DMS79 treated with DMSO at 0.1 percent for 48 hours (cell line): ENCODE measurements around the gene GOLGA6A.

Source experiments
- DNase-seq: peaks from one replicate; lab custom pipeline; 2025; lab: John Stamatoyannopoulos, UW

GOLGA6A gene

GRCh38 chr15:74036271-74037170 is 45.8 kb downstream of the GOLGA6A start:
- DNase-seq: peak; percentile 3

- DNase-seq: no peak
Observed at GRCh38 chr15:74035121-74036017, 47.0 kb downstream of the GOLGA6A start.

- DNase-seq: no peak
Observed at GRCh38 chr15:74034206-74034755, 48.1 kb downstream of the GOLGA6A start.

- DNase-seq: no peak
Observed at GRCh38 chr15:74032606-74033561, 49.5 kb downstream of the GOLGA6A start.

- DNase-seq: no peak
Observed at GRCh38 chr15:74032046-74032445, 50.3 kb downstream of the GOLGA6A start.

- DNase-seq: no peak
Observed at GRCh38 chr15:74028646-74029045, 53.7 kb downstream of the GOLGA6A start.

- peak; percentile 75 for DNase-seq
Observed at GRCh38 chr15:74027688-74028087, 54.7 kb downstream of the GOLGA6A start.

GRCh38 chr15:74025436-74025835 is 56.9 kb downstream of the GOLGA6A start:
- no peak for DNase-seq

- no peak for DNase-seq
Observed at GRCh38 chr15:74024687-74025086, 57.7 kb downstream of the GOLGA6A start.

GRCh38 chr15:74022706-74023470 is 59.5 kb downstream of the GOLGA6A start:
- DNase-seq: no peak
